HUES64 (cell line): ENCODE results near the gene TRAPPC5.

Experiments used
- H3K27ac ChIP-seq: 2 replicates; pipeline ENCODE4 v1.7.0; 2013; ENCODE audit warnings: low read depth, low read length, inconsistent platforms
- H3K27me3 ChIP-seq: 2 replicates; pipeline ENCODE4 v1.6.1; 2013; ENCODE audit warnings: mild to moderate bottlenecking, low read length; ENCODE audit not compliant: insufficient read depth
- H3K36me3 ChIP-seq: 2 replicates; pipeline ENCODE4 v1.6.1; 2013; ENCODE audit warnings: mild to moderate bottlenecking, low read length; ENCODE audit not compliant: insufficient read depth
- H3K4me1 ChIP-seq: 2 replicates; pipeline ENCODE4 v1.6.1; 2013; ENCODE audit warnings: mild to moderate bottlenecking, low read length, moderate library complexity; ENCODE audit not compliant: insufficient read depth
- H3K4me3 ChIP-seq: 2 replicates; pipeline ENCODE4 v1.5.1; 2013; ENCODE audit warnings: mild to moderate bottlenecking, low read length, moderate library complexity
- H3K9ac ChIP-seq: 2 replicates; pipeline ENCODE4 v1.6.1; 2013; ENCODE audit warnings: mild to moderate bottlenecking, low read depth, low read length
- H3K9me3 ChIP-seq: 2 replicates; pipeline ENCODE4 v1.6.1; 2013; ENCODE audit warnings: low read depth, low read length; ENCODE audit not compliant: insufficient read depth
- WGBS: fragments of 150-250, 120-280 bp; methylation state at CpG from one replicate; pipeline ENCODE4 v1.1.7; 2013; ENCODE audit warnings: missing lambda C conversion rate; 5-methylcytosine and 5-hydroxymethylcytosine counted together

The TRAPPC5 gene

DNA sequence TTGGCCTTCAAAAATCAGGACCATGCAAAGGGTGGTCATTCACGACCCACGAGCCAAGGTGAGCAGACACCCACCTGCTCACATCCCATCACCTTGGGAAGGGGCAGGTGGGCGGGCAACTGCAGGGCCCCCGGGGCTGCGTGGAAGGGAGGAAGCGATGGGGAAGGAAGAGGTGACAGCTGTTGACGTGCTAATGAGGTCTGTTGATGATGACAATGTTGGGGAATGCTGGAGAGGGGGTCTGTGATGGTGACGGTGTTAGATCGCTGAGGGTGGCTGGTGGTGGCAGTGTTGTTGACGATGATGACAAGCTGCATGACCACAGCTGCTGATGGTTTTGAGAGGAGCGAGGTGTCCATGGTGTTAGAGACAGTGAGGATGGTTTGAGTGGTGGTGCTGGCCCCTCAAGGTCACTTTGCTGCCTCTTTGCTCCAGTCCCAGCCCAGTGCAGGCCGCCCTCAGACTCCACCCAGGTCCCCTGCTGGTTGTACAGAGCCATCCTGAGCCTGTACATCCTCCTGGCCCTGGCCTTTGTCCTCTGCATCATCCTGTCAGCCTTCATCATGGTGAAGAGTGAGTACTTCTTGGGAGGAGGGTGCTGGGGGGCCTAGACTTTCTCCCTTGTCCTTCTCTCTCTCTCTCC, 2.8 kb upstream of the TRAPPC5 start:
- H3K27ac ChIP-seq, result no peak overlapping the region
- H3K4me1 ChIP-seq, result peaks cover 2% of the 10 kb centered on the region; the same call in 1 of the 2 replicates
- H3K9ac ChIP-seq, result no peak overlapping the region
- peaks cover 5% of the 10 kb centered on the region for H3K36me3 ChIP-seq
- no peaks in the 10 kb centered on the region for H3K9me3 ChIP-seq
- WGBS, result 35% methylated on average over 12 of the region's 12 CpGs
- no peak overlapping the region for H3K4me3 ChIP-seq
- H3K27me3 ChIP-seq, result peaks cover 19% of the 10 kb centered on the region

DNA sequence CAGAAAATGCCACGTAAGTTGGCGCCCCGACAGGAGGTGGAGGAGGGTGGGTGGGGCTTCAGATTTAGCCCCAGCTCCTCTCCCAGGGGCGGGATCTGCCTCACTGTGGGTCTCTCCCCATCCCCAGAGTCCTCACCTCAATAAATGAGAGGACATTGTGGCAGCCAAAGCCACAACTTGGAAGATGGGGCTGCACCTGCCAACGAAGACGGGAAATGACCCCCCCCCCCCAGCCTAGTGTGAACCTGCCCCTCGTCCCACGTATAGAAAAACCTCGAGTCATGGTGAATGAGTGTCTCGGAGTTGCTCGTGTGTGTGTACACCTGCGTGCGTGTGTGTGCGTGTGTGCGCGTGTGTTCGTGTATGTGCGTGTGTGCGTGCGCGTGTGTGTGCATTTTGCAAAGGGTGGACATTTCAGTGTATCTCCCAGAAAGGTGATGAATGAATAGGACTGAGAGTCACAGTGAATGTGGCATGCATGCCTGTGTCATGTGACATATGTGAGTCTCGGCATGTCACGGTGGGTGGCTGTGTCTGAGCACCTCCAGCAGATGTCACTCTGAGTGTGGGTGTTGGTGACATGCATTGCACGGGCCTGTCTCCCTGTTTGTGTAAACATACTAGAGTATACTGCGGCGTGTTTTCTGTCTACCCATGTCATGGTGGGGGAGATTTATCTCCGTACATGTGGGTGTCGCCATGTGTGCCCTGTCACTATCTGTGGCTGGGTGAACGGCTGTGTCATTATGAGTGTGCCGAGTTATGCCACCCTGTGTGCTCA, 1.5 kb upstream of the TRAPPC5 start:
- Histone ChIP-seq H3K27me3 (peaks cover 19% of the 10 kb centered on the region), H3K36me3 (peaks cover 11% of the 10 kb centered on the region), H3K9me3 (no peaks in the 10 kb centered on the region), H3K27ac (no peak overlapping the region), H3K4me3 (no peak overlapping the region), H3K4me1 (peaks cover 2% of the 10 kb centered on the region; the same call in 1 of the 2 replicates), H3K9ac (no peak overlapping the region)
- whole genome bisulfite sequencing, result 79% methylated on average over 30 of the region's 30 CpGs

DNA sequence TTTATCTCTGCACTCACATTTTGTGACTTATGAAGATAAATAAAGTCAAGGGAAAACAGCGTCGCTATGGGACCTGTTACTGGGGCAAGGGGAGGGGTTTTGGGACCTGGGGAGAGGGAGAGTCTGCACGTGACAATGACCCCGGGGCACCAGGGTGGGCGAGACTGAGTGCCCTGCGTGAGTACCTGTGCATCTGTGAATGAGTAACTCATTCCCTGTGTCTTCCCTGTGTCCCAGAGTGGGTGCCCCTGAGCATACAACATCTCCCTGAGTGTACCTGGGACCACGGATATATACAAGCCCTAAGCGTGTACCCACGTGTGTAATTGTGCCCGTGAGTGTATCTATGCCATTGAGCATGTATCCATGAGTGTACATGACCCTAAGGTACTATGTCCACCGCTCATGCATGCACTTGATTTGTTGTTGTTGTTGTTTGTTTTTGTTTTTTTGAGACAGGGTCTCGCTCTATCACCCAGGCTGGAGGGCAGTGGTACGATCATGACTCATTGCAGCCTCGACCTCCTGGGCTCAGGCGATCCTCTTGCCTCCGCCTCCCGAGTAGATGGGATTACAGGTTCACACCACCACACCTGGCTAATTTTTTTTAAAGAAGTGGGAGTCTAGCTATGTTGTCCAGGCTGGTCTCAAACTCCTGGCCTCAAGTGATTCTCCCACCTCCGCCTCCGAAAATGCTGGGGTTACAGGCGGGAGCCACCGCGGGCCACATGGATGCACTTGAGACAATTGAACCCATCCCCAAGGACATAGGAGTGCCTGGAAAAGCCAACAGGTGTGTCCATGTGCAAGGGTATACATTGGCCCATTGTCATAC, 645 bp upstream of the TRAPPC5 start:
- Histone ChIP-seq H3K9ac (no peak overlapping the region), H3K9me3 (no peaks in the 10 kb centered on the region)

DNA sequence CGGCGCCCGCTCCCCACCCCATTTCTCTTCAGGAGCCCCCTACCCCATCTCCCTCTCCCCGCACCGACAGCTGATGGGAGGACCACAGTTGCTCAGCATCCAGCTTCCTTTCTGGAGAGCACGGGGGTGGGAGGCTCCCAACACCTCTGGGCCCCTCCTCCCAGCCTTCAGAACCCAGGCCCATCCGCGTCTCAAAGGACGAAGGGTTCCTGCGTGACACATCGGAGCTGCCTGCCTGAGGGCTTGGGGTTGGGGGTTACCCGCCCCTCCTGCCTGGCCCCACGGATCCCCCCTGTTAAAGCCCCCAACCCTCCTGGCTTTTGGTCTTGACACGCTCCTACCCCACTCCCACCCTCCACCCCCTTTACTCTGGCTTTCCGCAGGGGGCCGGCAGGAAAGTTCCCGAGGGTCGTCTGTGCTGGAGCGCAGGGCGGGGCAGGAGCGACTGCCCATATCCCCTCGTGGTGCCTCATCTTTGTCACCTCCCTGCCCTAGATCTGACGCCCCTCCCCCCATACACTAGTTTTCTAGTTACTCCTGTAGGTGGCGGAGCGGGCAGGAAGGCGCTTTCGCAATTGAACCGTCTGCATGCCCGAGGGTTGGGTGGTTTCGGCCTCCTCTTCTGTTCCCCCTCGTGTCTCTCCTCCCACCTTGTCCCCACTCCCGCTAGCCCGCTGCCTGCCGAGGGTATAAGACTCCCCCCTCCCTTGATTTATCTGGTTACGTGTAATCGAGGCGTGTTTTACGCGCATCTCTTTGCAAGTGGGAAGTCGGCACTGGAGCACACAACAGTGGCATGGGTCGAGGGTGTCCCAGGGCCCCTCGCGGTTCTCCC, 924 bp downstream of the TRAPPC5 start:
- peaks cover 2% of the 10 kb centered on the region; the same call in 1 of the 2 replicates for H3K4me1 ChIP-seq
- 24% methylated on average over 43 of the region's 43 CpGs for WGBS
- H3K9me3 ChIP-seq, result no peaks in the 10 kb centered on the region
- peaks cover 11% of the 10 kb centered on the region for H3K36me3 ChIP-seq
- peak overlapping the region; percentile 82 for H3K9ac ChIP-seq
- peak overlapping the region; percentile 37; the same call in 1 of the 2 replicates for H3K27ac ChIP-seq
- H3K4me3 ChIP-seq, result peak overlapping the region; percentile 87
- peaks cover 16% of the 10 kb centered on the region for H3K27me3 ChIP-seq

More for the DNA sequence above, 645 bp upstream of the TRAPPC5 start:
- Histone ChIP-seq H3K36me3 (peaks cover 11% of the 10 kb centered on the region), H3K4me3 (peak overlapping the region; percentile 87), H3K27ac (no peak overlapping the region), H3K27me3 (peaks cover 19% of the 10 kb centered on the region), H3K4me1 (peaks cover 2% of the 10 kb centered on the region; the same call in 1 of the 2 replicates)
- 61% methylated on average over 22 of the region's 22 CpGs for WGBS

DNA sequence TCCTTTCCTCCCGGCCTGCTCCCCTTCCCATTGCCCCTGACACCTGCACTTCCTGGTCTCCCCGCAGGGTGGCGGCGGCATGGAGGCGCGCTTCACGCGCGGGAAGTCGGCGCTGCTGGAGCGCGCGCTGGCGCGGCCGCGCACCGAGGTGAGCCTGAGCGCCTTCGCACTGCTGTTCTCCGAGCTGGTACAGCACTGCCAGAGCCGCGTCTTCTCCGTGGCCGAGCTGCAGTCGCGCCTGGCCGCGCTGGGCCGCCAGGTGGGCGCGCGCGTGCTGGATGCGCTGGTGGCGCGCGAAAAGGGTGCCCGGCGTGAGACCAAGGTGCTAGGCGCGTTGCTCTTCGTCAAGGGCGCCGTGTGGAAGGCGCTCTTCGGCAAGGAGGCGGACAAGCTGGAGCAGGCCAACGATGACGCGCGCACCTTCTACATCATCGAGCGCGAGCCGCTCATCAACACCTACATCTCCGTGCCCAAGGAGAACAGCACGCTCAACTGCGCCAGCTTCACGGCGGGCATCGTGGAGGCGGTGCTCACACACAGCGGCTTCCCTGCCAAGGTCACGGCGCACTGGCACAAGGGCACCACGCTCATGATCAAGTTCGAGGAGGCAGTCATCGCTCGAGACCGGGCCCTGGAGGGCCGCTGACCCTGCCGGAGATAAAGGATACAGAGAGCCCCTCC, 1.7 kb downstream of the TRAPPC5 start:
- Histone ChIP-seq H3K27ac (0 out of 2 replicates have a peak overlapping the region, but pooled peaks have one; percentile 37), H3K4me3 (peak overlapping the region; percentile 87)

DNA sequence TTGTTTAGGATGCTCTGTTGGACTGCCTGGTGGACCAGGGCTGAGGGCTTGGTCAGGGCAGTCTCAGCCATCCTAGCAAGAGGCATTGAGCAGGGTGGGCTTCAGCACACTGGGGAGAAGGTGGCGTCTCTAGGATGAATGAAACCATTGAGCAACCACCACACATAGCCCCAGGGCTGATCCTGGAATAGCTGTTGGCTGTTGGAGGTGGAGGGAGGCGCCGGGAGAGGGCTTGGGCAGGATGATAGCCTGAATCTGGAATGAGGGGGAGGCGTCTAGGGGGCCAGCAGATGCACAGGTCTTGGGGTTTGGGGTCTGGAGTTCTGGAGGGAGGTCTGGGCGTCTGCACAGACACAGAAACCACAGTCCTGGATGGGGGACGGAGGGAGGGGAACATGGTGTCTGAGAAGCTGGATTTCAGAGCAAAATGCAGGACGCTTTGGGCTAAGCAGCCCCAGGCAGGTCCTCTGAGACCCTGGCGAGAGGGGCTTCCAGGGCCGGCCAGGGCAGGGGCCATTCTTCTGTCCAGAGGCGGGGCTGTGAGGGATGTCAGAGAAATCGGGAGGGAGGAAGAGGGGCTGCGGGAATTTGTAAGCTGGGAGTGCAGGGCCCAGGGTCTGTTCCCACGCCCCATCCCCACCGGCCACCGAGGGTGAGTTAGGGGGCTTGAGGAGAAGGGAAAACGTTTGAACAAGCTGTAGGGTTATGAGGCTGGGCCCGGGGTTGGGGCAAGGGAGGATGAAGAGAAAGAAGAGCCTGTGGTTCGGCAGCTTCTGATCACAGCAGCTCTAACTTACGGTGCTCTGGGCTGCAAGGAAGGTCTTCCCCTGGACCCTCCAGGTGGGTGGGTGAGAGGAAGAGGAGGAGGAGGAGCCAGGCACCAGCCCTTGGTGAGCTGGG, 5.2 kb downstream of the TRAPPC5 start:
- H3K9ac ChIP-seq, result no peak overlapping the region
- no peaks in the 10 kb centered on the region; the same call in 1 of the 2 replicates for H3K27me3 ChIP-seq
- H3K4me3 ChIP-seq, result no peak overlapping the region
- H3K4me1 ChIP-seq, result peaks cover 2% of the 10 kb centered on the region; the same call in 1 of the 2 replicates
- no peaks in the 10 kb centered on the region for H3K9me3 ChIP-seq
- WGBS, result 34% methylated on average over 19 of the region's 19 CpGs
- H3K36me3 ChIP-seq, result peaks cover 11% of the 10 kb centered on the region
- H3K27ac ChIP-seq, result no peak overlapping the region

More for the DNA sequence above, 1.7 kb downstream of the TRAPPC5 start:
- H3K9ac ChIP-seq, result peak overlapping the region; percentile 47
- H3K9me3 ChIP-seq, result no peaks in the 10 kb centered on the region
- peaks cover 2% of the 10 kb centered on the region; the same call in 1 of the 2 replicates for H3K4me1 ChIP-seq
- peaks cover 12% of the 10 kb centered on the region for H3K27me3 ChIP-seq
- WGBS, result 96% methylated on average over 74 of the region's 74 CpGs
- peaks cover 11% of the 10 kb centered on the region for H3K36me3 ChIP-seq

DNA sequence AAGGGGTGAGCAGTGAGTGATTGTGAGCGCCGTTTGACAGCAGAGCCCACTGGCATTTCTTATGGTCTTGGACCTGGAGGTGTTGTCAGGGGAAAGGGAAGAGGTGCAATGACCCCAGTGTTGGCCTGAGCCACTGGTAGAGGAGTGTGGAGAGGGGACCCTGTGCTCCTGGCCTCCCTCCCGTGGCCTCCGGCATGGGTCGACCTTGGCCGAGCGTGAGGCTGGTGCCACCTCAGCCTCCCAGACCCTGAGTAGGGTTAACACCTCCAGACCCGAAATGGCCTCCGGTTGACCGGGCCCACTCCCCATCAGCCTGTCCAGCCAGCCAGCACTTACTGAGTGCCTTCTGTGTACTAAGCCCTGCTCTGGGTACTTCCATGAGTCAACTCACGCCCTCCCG, 6.5 kb downstream of the TRAPPC5 start:
- Histone ChIP-seq H3K27me3 (no peaks in the 10 kb centered on the region; the same call in 1 of the 2 replicates), H3K4me3 (no peak overlapping the region), H3K36me3 (peaks cover 11% of the 10 kb centered on the region), H3K4me1 (no peaks in the 10 kb centered on the region), H3K27ac (no peak overlapping the region), H3K9me3 (no peaks in the 10 kb centered on the region), H3K9ac (no peak overlapping the region)
- WGBS, result 90% methylated on average over 12 of the region's 12 CpGs

DNA sequence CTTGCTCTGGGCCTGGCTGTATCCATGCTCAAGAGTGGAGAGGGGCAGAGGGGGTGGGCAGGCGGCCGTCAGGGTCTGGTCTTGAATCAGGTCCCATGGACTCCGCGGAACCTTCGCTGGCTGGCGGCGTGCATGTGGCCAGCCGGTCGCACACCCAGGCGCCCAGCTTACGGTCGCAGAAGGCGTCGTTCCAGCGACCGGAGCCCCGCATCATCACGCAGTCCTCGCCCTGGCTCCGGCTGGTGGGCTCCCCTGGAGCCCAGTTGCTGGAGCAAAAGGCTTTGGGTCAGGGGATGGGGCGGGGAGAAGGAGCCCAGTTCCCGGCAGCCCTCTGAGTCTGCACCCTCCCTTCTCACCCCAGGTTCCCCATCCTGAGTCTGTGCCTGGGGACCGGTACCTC, 8.5 kb downstream of the TRAPPC5 start:
- H3K4me3 ChIP-seq, result no peak overlapping the region
- WGBS, result 86% methylated on average over 22 of the region's 23 CpGs
- H3K36me3 ChIP-seq, result no peaks in the 10 kb centered on the region
- no peak overlapping the region for H3K9ac ChIP-seq
- H3K27ac ChIP-seq, result no peak overlapping the region
- H3K4me1 ChIP-seq, result no peaks in the 10 kb centered on the region
- H3K27me3 ChIP-seq, result no peaks in the 10 kb centered on the region; the same call in 1 of the 2 replicates
- H3K9me3 ChIP-seq, result no peaks in the 10 kb centered on the region

DNA sequence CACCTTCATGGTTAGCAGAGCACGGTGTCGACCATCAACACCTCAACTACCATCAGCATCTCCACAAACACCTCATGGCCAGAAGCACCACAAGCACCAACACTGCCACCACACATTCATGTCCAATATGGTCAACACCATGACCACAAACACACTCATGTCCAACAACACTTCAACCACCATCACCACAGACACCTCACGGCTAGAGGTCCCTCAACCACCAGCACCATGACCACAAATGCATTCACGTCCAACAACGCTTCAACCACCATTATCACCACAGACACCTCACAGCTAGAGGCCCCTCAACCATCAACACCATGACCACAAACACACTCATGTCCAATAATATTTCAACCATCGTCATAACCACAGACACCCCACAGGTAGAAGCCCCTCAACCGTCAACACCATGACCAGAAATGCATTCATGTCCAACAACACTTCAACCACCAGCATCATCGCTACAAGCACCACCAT, 10.2 kb downstream of the TRAPPC5 start:
- Histone ChIP-seq H3K36me3 (no peaks in the 10 kb centered on the region), H3K9ac (no peak overlapping the region), H3K9me3 (no peaks in the 10 kb centered on the region), H3K4me1 (no peaks in the 10 kb centered on the region), H3K27me3 (no peaks in the 10 kb centered on the region; the same call in 1 of the 2 replicates), H3K4me3 (no peak overlapping the region), H3K27ac (no peak overlapping the region)
- WGBS, result 72% methylated on average over 8 of the region's 8 CpGs
